HepG2 (cell line): ENCODE measurements around the gene RMI2. TPM values are rescaled to one million over a fixed set of nuclear protein-coding genes. Genes with fewer than 3 reads are reported as not detected.

Source experiments
- ATAC-seq: fragments of 200-7000 bp; cut with Tn5 transposase; 3 replicates; pipeline ENCODE4 v1.9.1; 2020; ENCODE audit warnings: mild to moderate bottlenecking, moderate library complexity
- BruUV-seq: library from RNA; stranded (reverse); fragments of 400-500 nt; replicated peaks from 2 replicates; lab custom pipeline; 2021; lab: Mats Ljungman, UMichigan
- CTCF ChIA-PET: fragments of 300-600 bp; formaldehyde crosslinking; extraction: SDS; loops from one replicate; lab custom pipeline; 2021; ENCODE audit warnings: low total read pairs, inconsistent platforms, low intra/inter-chr PET ratio; lab: Yijun Ruan, JAX
- POLR2A ChIA-PET: fragments of 350-600 bp; sonication (Branson Sonifier 250); formaldehyde crosslinking; loops from one replicate; lab custom pipeline; 2020; ENCODE audit warnings: antibody characterized with exemption, inconsistent platforms; lab: Yijun Ruan, JAX
- DNase-seq: peaks from one replicate; pipeline ENCODE4 v3.0.0-alpha.2; 2015; ENCODE audit warnings: low spot score
- FAIRE-seq: peaks from 3 replicates; lab custom pipeline; 2011; peaks lifted over from hg19 to GRCh38; lab: Jason Lieb, UNC
- H2AFZ ChIP-seq: one replicate; pipeline ENCODE4 v1.6.1; 2011; ENCODE audit warnings: low read length, inconsistent platforms
- H3K27ac ChIP-seq: fragments of 300-600 bp; 3 replicates; pipeline ENCODE4 v1.8.0; 2011; ENCODE audit warnings: mixed run types, mild to moderate bottlenecking, mixed read lengths, low read length, inconsistent platforms; ENCODE audit not compliant: insufficient read depth; ENCODE audit errors: extremely low read length
- H3K27me3 ChIP-seq, 2 experiments: fragments of 200-600 bp in 1 of 2; 2 replicates in 1 of 2; 3 replicates in 1 of 2; pipeline versions ENCODE4 v1.6.0 to v1.8.0; 2011; ENCODE audit warnings: low read length in 2 of 2, mild to moderate bottlenecking in 2 of 2, moderate library complexity in 2 of 2, inconsistent platforms in 1 of 2; ENCODE audit not compliant: insufficient read depth in 2 of 2, control insufficient read depth in 1 of 2
- H3K36me3 ChIP-seq, 2 experiments: fragments of 200-600 bp in 1 of 2; replicated peaks in 1 of 2; 2 replicates in 1 of 2; 3 replicates in 1 of 2; pipeline versions ENCODE4 v1.5.1 to v1.8.0; 2011; ENCODE audit warnings: low read length in 2 of 2, inconsistent platforms in 1 of 2; ENCODE audit not compliant: insufficient read depth in 2 of 2, control insufficient read depth in 1 of 2
- H3K4me1 ChIP-seq: 2 replicates; pipeline ENCODE4 v1.5.1; 2012; ENCODE audit warnings: low read length, inconsistent platforms; ENCODE audit not compliant: insufficient read depth
- H3K4me2 ChIP-seq: 2 replicates; pipeline ENCODE4 v1.6.0; 2011; ENCODE audit warnings: low read depth, low read length, inconsistent platforms
- H3K4me3 ChIP-seq, 3 experiments: fragments of 200-600 bp in 1 of 3; sonication (generic), shearing (Covaris generic) in 1 of 3; replicated peaks in 1 of 3; 2 replicates each; pipeline ENCODE4 v1.5.1; 2011 to 2016; ENCODE audit warnings: low read length in 3 of 3, inconsistent platforms in 2 of 3, low read depth in 2 of 3, mild to moderate bottlenecking in 2 of 3, control low read depth in 1 of 3, mixed read lengths in 1 of 3; ENCODE audit not compliant: insufficient read depth in 1 of 3
- H3K79me2 ChIP-seq: one replicate; pipeline ENCODE4 v1.6.1; 2011; ENCODE audit warnings: low read length, inconsistent platforms; ENCODE audit not compliant: insufficient read depth
- H3K9ac ChIP-seq: 2 replicates; pipeline ENCODE4 v1.6.0; 2011; ENCODE audit warnings: mild to moderate bottlenecking, low read depth, low read length, inconsistent platforms; ENCODE audit not compliant: insufficient read depth
- H3K9me3 ChIP-seq: 2 replicates; pipeline ENCODE4 v1.5.1; 2012; ENCODE audit warnings: mild to moderate bottlenecking, low read length
- H4K20me1 ChIP-seq: 2 replicates; pipeline ENCODE4 v1.6.0; 2011; ENCODE audit warnings: inconsistent platforms, mild to moderate bottlenecking, low read length, moderate library complexity; ENCODE audit not compliant: insufficient read depth
- CHCHD3 ChIP-seq: sonication (generic); formaldehyde crosslinking; IDR thresholded peaks from 2 replicates; pipeline ENCODE4 v1.8.0; 2022; ENCODE audit warnings: mild to moderate bottlenecking, missing genetic modification reagents, moderate library complexity
- EZH2 ChIP-seq: conservative IDR thresholded peaks from 2 replicates; pipeline ENCODE4 v1.6.1; 2012; ENCODE audit warnings: mild to moderate bottlenecking, low read depth, low read length, moderate library complexity
- GATA4 ChIP-seq: sonication (generic); IDR thresholded peaks from 2 replicates; pipeline ENCODE4 v1.6.1; 2016; ENCODE audit warnings: antibody characterized with exemption, low read depth, borderline replicate concordance
- NFE2 ChIP-seq: sonication (generic); formaldehyde crosslinking; IDR thresholded peaks from 2 replicates; pipeline ENCODE4 v1.4.0; 2020; ENCODE audit warnings: missing genetic modification reagents
- TEAD3 ChIP-seq: optimal IDR thresholded peaks from 2 replicates; pipeline ENCODE3; 2016; ENCODE audit warnings: borderline replicate concordance
- ZBTB33 ChIP-seq: sonication (generic); formaldehyde crosslinking; IDR thresholded peaks from 2 replicates; pipeline ENCODE4 v1.4.0; 2020; ENCODE audit warnings: missing genetic modification reagents
- ZBTB38 ChIP-seq: sonication (generic); formaldehyde crosslinking; IDR thresholded peaks from 2 replicates; pipeline ENCODE4 v1.5.1; 2020; ENCODE audit warnings: mild to moderate bottlenecking, missing genetic modification reagents
- ZBTB4 ChIP-seq: sonication (generic); formaldehyde crosslinking; IDR thresholded peaks from 2 replicates; pipeline ENCODE4 v1.4.0; 2020; ENCODE audit warnings: missing genetic modification reagents, mild to moderate bottlenecking, borderline replicate concordance
- ZNF350 ChIP-seq: sonication (generic); formaldehyde crosslinking; IDR thresholded peaks from 2 replicates; pipeline ENCODE4 v1.4.0; 2020; ENCODE audit warnings: mild to moderate bottlenecking, low read depth, missing genetic modification reagents, borderline replicate concordance
- WGBS: methylation state at CpG from one replicate; pipeline ENCODE4 v1.1.6; 2017; ENCODE audit warnings: low lambda C conversion rate; 5-methylcytosine and 5-hydroxymethylcytosine counted together
- in situ Hi-C: cut with HindIII; loops from 2 replicates; pipeline ENCODE4 v1.10.0; 2017; ENCODE audit warnings: low pct_unique_long_range_greater_than_20kb; ENCODE audit not compliant: extremely low pct_ligation_motif_present
- intact Hi-C: fragments of 100-400 bp; cut with micrococcal nuclease; formaldehyde crosslinking; loops from one replicate; pipeline ENCODE4 v1.10.0; 2022; ENCODE audit not compliant: unreplicated experiment
- polyA plus RNA-seq, 8 experiments: library from polyadenylated mRNA; depleted of rRNA in 3 of 8; stranded (reverse) in 7 of 8; unstranded in 1 of 8; fragments of >200 nt; fragmentation: Illumina TruSeq in 4 of 8; extraction: Trizol in 4 of 8; gene quantifications; 2 replicates each; pipeline versions ENCODE4 v1.2.1 to v1.2.3, GENCODE V29; 2011 to 2016; ENCODE audit warnings: low read depth in 4 of 8, missing spikeins in 1 of 8, mixed read lengths in 1 of 8; ENCODE audit not compliant: insufficient read depth in 1 of 8
- total RNA-seq, 5 experiments: library from RNA; depleted of rRNA; stranded (reverse); fragments of >200 nt; fragmentation: Illumina TruSeq; extraction: Trizol; gene quantifications; 2 replicates each; pipeline ENCODE4 v1.2.3, GENCODE V29; 2016; ENCODE audit warnings: low read depth in 1 of 5

RMI2 gene
- total and polyA plus RNA-seq, 2 of the 13 experiments (the other 11 are each of a cell fraction or from before 2014, with no cell fraction given) = 24.5 to 55.7 TPM

GRCh38 chr16:11315510-11315909 lies 29.7 kb upstream of the RMI2 start:
- no peak for TF ChIP-seq NFE2 (CRISPR knock-in tag)
- no peak for TF ChIP-seq GATA4
- TF ChIP-seq ZBTB33 = peak; percentile 86
- TF ChIP-seq TEAD3 (CRISPR knock-in tag) = peak; percentile 17
- no peak for TF ChIP-seq ZBTB4 (CRISPR knock-in tag)
- no peak for TF ChIP-seq ZNF350 (CRISPR knock-in tag)
- TF ChIP-seq ZBTB38 (CRISPR knock-in tag) = 0 out of 2 replicates have a peak, but pooled peaks have one; percentile 27
- TF ChIP-seq CHCHD3 = no peak
- TF ChIP-seq EZH2 = no peak
- no peak overlapping the region for H2AFZ ChIP-seq
- ATAC-seq (no peak), DNase-seq (no peak), FAIRE-seq (no peak)
- WGBS = 88% methylated on average over 13 of the region's 13 CpGs
- CTCF ChIA-PET = no interaction called here
- H3K4me3 ChIP-seq = no peak overlapping the region
- POLR2A ChIA-PET = no interaction called here
- H3K27ac ChIP-seq = no peak overlapping the region
- no peak overlapping the region for H3K9ac ChIP-seq
- intact Hi-C loops (no loop called here), in situ Hi-C loops (no loop called here)
- no peaks in the 10 kb centered on the region for H3K36me3 ChIP-seq
- BruUV-seq = no TSS peak
- no peaks in the 10 kb centered on the region for H4K20me1 ChIP-seq
- no peaks in the 10 kb centered on the region for H3K27me3 ChIP-seq
- peaks cover 59% of the 10 kb centered on the region for H3K4me1 ChIP-seq
- no peaks in the 10 kb centered on the region for H3K79me2 ChIP-seq
- no peak overlapping the region for H3K4me2 ChIP-seq
- H3K9me3 ChIP-seq = no peaks in the 10 kb centered on the region
